K562 (cell line): Measurements from ENCODE around the gene GDF15. TPM values are rescaled to one million over a fixed set of nuclear protein-coding genes. Genes with fewer than 3 reads are reported as not detected.

Source experiments
- ARID2 ChIP-seq: fragments of 450-650 bp; IDR thresholded peaks from 2 replicates; pipeline ENCODE4 v1.6.1; 2017; ENCODE audit warnings: antibody characterized with exemption, mild to moderate bottlenecking
- BCOR ChIP-seq: fragments of 450-650 bp; IDR thresholded peaks from 2 replicates; pipeline ENCODE4 v1.6.1; 2016
- CBFB ChIP-seq: sonication (generic); formaldehyde crosslinking; IDR thresholded peaks from 2 replicates; pipeline ENCODE4 v1.4.0; 2020; ENCODE audit warnings: mild to moderate bottlenecking, missing genetic modification reagents
- CBX1 ChIP-seq: sonication (generic); IDR thresholded peaks from 2 replicates; pipeline ENCODE4 v1.6.1; 2016; ENCODE audit warnings: antibody characterized with exemption, low read depth, mild to moderate bottlenecking
- FOSL1 ChIP-seq: fragments of 200-800 bp; sonication (Bioruptor generic); conservative IDR thresholded peaks from 2 replicates; pipeline ENCODE4 v1.6.1; 2016; ENCODE audit warnings: missing genetic modification characterization, missing compliant biosample characterization
- FOXA3 ChIP-seq, 2 experiments: fragments of 450-650 bp in 1 of 2; sonication (generic) in 1 of 2; formaldehyde crosslinking; IDR thresholded peaks in 1 of 2; conservative IDR thresholded peaks in 1 of 2; 2 replicates each; pipeline versions ENCODE4 v1.4.0 to v1.8.0; 2020 to 2022; ENCODE audit warnings: mild to moderate bottlenecking in 2 of 2, missing genetic modification reagents in 1 of 2
- HES1 ChIP-seq: fragments of 450-650 bp; IDR thresholded peaks from 2 replicates; pipeline ENCODE4 v1.6.1; 2016; ENCODE audit warnings: low read depth, mild to moderate bottlenecking, moderate library complexity
- IFI16 ChIP-seq: fragments of 250-450 bp; sonication (Bioruptor Pico); IDR thresholded peaks from 2 replicates; pipeline ENCODE4 v2.1.2; 2022; ENCODE audit warnings: mild to moderate bottlenecking, inconsistent platforms
- KLF10 ChIP-seq: fragments of 250-450 bp; sonication (Bioruptor Pico); IDR thresholded peaks from 2 replicates; pipeline ENCODE4 v1.6.1; 2021; ENCODE audit warnings: matching md5 sums
- MYBL2 ChIP-seq, 2 experiments: fragments of 450-650 bp in 1 of 2; sonication (generic) in 1 of 2; formaldehyde crosslinking in 1 of 2; IDR thresholded peaks; 2 replicates each; pipeline versions ENCODE4 v1.6.1 to v1.8.1; 2017 to 2022; ENCODE audit warnings: borderline replicate concordance in 1 of 2, inconsistent platforms in 1 of 2, low read depth in 1 of 2, mild to moderate bottlenecking in 1 of 2, missing genetic modification reagents in 1 of 2, moderate library complexity in 1 of 2
- NFIX ChIP-seq: fragments of 250-450 bp; sonication (Bioruptor Pico); IDR thresholded peaks from 2 replicates; pipeline ENCODE4 v1.4.0; 2020; ENCODE audit warnings: low read depth, mild to moderate bottlenecking, moderate library complexity
- NR4A1 ChIP-seq, 2 experiments: fragments of 250-450 bp in 1 of 2; fragments of 450-650 bp in 1 of 2; sonication (Bioruptor Pico) in 1 of 2; IDR thresholded peaks; 2 replicates each; pipeline versions ENCODE4 v1.4.0 to v1.6.1; 2016 to 2020; ENCODE audit warnings: mild to moderate bottlenecking in 2 of 2, missing compliant biosample characterization in 1 of 2, missing genetic modification characterization in 1 of 2, moderate library complexity in 1 of 2
- PTBP1 ChIP-seq: fragments of 200-400 bp; formaldehyde crosslinking; IDR thresholded peaks from 2 replicates; pipeline ENCODE4 v1.6.1; 2017; ENCODE audit warnings: low read depth, low read length
- RB1 ChIP-seq: fragments of 450-650 bp; IDR thresholded peaks from 2 replicates; pipeline ENCODE4 v1.6.1; 2017; ENCODE audit warnings: low read depth, mild to moderate bottlenecking
- RBM22 ChIP-seq: fragments of 200-400 bp; formaldehyde crosslinking; IDR thresholded peaks from 2 replicates; pipeline ENCODE4 v1.6.1; 2018; ENCODE audit warnings: low read length, low read depth; ENCODE audit not compliant: poor library complexity, severe bottlenecking
- RFX5 ChIP-seq: IDR thresholded peaks from 2 replicates; pipeline ENCODE4 v1.6.1; 2011; ENCODE audit warnings: low read depth, mild to moderate bottlenecking, improper control_type of control experiment, low read length
- RFX7 ChIP-seq: fragments of 250-450 bp; sonication (Bioruptor Pico); IDR thresholded peaks from 2 replicates; pipeline ENCODE4 v1.5.1; 2021; ENCODE audit warnings: mild to moderate bottlenecking
- SMC3 ChIP-seq: conservative IDR thresholded peaks from 2 replicates; pipeline ENCODE4 v1.6.1; 2011; ENCODE audit warnings: low read depth, low read length, improper control_type of control experiment; ENCODE audit not compliant: insufficient read depth
- TOE1 ChIP-seq, 2 experiments: fragments of 450-650 bp in 1 of 2; sonication (generic) in 1 of 2; formaldehyde crosslinking in 1 of 2; IDR thresholded peaks; 2 replicates each; pipeline versions ENCODE4 v1.7.1 to v1.8.0; 2016 to 2022; ENCODE audit warnings: borderline replicate concordance in 2 of 2, mild to moderate bottlenecking in 2 of 2, antibody characterized with exemption in 1 of 2, inconsistent platforms in 1 of 2, low read depth in 1 of 2, missing genetic modification reagents in 1 of 2, moderate library complexity in 1 of 2
- TRIM24 ChIP-seq, 2 experiments: fragments of 450-650 bp; IDR thresholded peaks; 2 replicates each; pipeline ENCODE4 v1.6.1; 2016
- ZNF143 ChIP-seq: sonication (generic); formaldehyde crosslinking; IDR thresholded peaks from 2 replicates; pipeline ENCODE4 v1.9.0; 2022; ENCODE audit warnings: mild to moderate bottlenecking, missing genetic modification reagents
- ZNF175 ChIP-seq: fragments of 200-800 bp; sonication (Bioruptor generic); IDR thresholded peaks from 2 replicates; pipeline ENCODE4 v1.6.1; 2016; ENCODE audit warnings: low read depth, mild to moderate bottlenecking, missing genetic modification characterization, missing compliant biosample characterization
- ZNF280A ChIP-seq: fragments of 450-650 bp; IDR thresholded peaks from 2 replicates; pipeline ENCODE4 v1.6.1; 2018; ENCODE audit warnings: mild to moderate bottlenecking, low read depth; ENCODE audit not compliant: partially characterized antibody
- ZNF436 ChIP-seq: fragments of 250-450, 450-650 bp; sonication (Bioruptor Pico); formaldehyde crosslinking; IDR thresholded peaks from 2 replicates; pipeline ENCODE4 v1.7.0; 2020; ENCODE audit warnings: mild to moderate bottlenecking
- ZNF445 ChIP-seq: fragments of 250-450 bp; sonication (Bioruptor Pico); IDR thresholded peaks from 2 replicates; pipeline ENCODE4 v1.4.0; 2020; ENCODE audit warnings: low read depth, mild to moderate bottlenecking, moderate library complexity
- ZNF695 ChIP-seq: fragments of 450-650 bp; formaldehyde crosslinking; IDR thresholded peaks from 2 replicates; pipeline ENCODE4 v1.4.0; 2020; ENCODE audit warnings: mild to moderate bottlenecking, moderate library complexity
- ZNF79 ChIP-seq: fragments of 250-450 bp; sonication (Bioruptor Pico); IDR thresholded peaks from 2 replicates; pipeline ENCODE4 v1.4.0; 2020; ENCODE audit warnings: low read depth, mild to moderate bottlenecking, moderate library complexity
- ZZZ3 ChIP-seq: fragments of 450-650 bp; IDR thresholded peaks from 2 replicates; pipeline ENCODE4 v1.6.1; 2016; ENCODE audit warnings: antibody characterized with exemption, mild to moderate bottlenecking, moderate library complexity
- polyA plus RNA-seq, 8 experiments: library from polyadenylated mRNA; depleted of rRNA in 4 of 8; stranded (reverse) in 5 of 8; unstranded in 3 of 8; fragments of >200 nt; fragmentation: Nextera tagmentation in 2 of 8; fragmentation: Illumina TruSeq in 1 of 8; extraction: Ambion mirVana in 2 of 8; extraction: Trizol in 1 of 8; gene quantifications; 2 replicates each; pipeline versions ENCODE4 v1.2.1 to v1.2.3, GENCODE V29; 2011 to 2014; ENCODE audit warnings: inconsistent platforms in 1 of 8, missing spikeins in 1 of 8
- total RNA-seq, 7 experiments: library from RNA; depleted of rRNA in 6 of 7; stranded (reverse); fragments of >200 nt in 6 of 7; fragmentation: Illumina TruSeq in 2 of 7; extraction: Trizol in 2 of 7; gene quantifications; 2 replicates each; pipeline versions ENCODE4 v1.2.1 to v1.2.3, GENCODE V29; 2011 to 2021; ENCODE audit warnings: low replicate concordance in 1 of 7

Gene GDF15
- total and polyA plus RNA-seq, 9 of the 15 experiments (the other 6 are each of a cell fraction or from before 2014, with no cell fraction given), result 2.3 to 82.4 (median 12.5) TPM

GRCh38 chr19:18373407-18373891 is 12.5 kb upstream of the GDF15 start (continued):
- TF ChIP-seq NR4A1 (CRISPR knock-in tag; IDR thresholded peaks at IDR 0.05) (0 out of 2 replicates have a peak, but pooled peaks have one; percentile 11), NR4A1 (tag; IDR thresholded peaks at IDR 0.05) (no peak), MYBL2 (IDR thresholded peaks at IDR 0.05; ENCODE audit: low read depth) (no peak), MYBL2 (CRISPR knock-in tag; IDR thresholded peaks at IDR 0.05; ENCODE audit: borderline replicate concordance) (no peak), ZNF445 (CRISPR knock-in tag) (no peak), RFX7 (CRISPR knock-in tag) (no peak), ZNF175 (CRISPR knock-in tag) (no peak; the same call in 1 of the 2 replicates), ZNF79 (CRISPR knock-in tag) (no peak), NFIX (CRISPR knock-in tag) (no peak), RFX5 (no peak), ZNF143 (no peak), ARID2 (no peak), RB1 (no peak), FOSL1 (no peak), BCOR (peak; percentile 21), SMC3 (no peak), PTBP1 (0 out of 2 replicates have a peak, but pooled peaks have one; percentile 40), IFI16 (CRISPR knock-in tag) (0 out of 2 replicates have a peak, but pooled peaks have one; percentile 44), CBFB (CRISPR knock-in tag) (no peak), TRIM24 (IDR thresholded peaks at IDR 0.05) (no peak), CBX1 (0 out of 2 replicates have a peak, but pooled peaks have one; percentile 6), ZNF280A (no peak), TOE1 (IDR thresholded peaks at IDR 0.05; ENCODE audit: borderline replicate concordance) (0 out of 2 replicates have a peak, but pooled peaks have one; percentile 1), TOE1 (CRISPR knock-in tag; IDR thresholded peaks at IDR 0.05; ENCODE audit: borderline replicate concordance, low read depth) (no peak), RBM22 (no peak), ZNF436 (CRISPR knock-in tag) (no peak), ZNF695 (CRISPR knock-in tag) (0 out of 2 replicates have a peak, but pooled peaks have one; percentile 15), FOXA3 (CRISPR knock-in tag; conservative IDR thresholded peaks at IDR 0.05 in 1 of 2, IDR thresholded peaks at IDR 0.05 in 1 of 2) (no peak), ZZZ3 (no peak), KLF10 (CRISPR knock-in tag) (0 out of 2 replicates have a peak, but pooled peaks have one; percentile 52), HES1 (no peak)
